ENCODE results near the gene C20orf204. TPM values are rescaled to one million over a fixed set of nuclear protein-coding genes. Genes with fewer than 3 reads are reported as not detected.

C20orf204 gene
- total and polyA plus RNA-seq, 9 of the 15 experiments (the other 6 are each of a cell fraction or from before 2014, with no cell fraction given) = 0.11 to 1.1 (median 0.36) TPM; not detected in 2

DNA sequence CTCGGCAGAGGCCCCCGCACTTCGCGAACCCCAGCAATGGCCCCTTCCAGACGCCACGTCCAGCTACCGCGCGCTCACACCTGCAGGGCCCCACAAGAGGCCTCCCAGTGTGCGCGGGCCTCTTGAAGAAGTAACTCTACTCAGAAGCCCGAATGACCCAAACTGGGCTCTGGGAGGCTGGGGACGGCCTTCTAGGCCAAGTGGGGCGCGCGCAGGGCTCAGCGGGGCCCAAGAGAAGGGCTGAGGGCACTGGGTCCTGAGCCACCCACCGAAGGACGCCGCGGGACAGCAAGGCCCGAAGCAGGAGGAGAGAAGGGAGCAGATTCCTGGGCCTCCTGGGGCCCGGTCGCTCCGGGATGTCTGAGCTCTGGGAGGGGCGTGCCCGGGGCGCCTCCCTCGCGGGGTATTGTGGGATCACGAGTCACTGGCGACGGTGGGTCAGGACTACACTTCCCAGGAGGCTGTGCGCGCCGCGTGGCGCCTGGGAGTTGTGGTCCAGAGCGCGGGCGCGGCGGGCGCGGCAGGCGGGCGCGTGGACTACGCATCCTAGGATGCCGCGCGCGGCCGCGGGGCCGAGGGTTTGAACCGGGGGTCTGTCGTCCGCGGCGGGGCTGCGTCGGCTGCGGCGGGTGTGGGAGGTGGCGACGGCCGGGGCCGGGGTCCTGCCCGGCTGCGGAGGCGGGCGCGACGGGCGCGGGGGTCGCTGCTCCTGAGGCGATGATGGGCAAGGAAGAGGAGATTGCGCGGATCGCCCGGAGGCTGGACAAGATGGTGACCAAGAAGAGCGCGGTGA is 26.8 kb downstream of the C20orf204 start, which contains the start of gene TCEA2 (continued):
- TF ChIP-seq DDX20 (tag; IDR thresholded peaks at IDR 0.05; ENCODE audit: low read depth) (no peak), SREBF1 (IDR thresholded peaks at IDR 0.05; ENCODE audit: borderline replicate concordance, low read depth, low read length) (peak; percentile 79; the same call in 1 of the 2 replicates), TAF1 (IDR thresholded peaks at IDR 0.05; ENCODE audit: control insufficient read depth, extremely low read depth, insufficient read depth, low read length, severe bottlenecking) (peak; percentile 69), POLR2B (IDR thresholded peaks at IDR 0.05; ENCODE audit: low read depth, partially characterized antibody) (peak; percentile 84), HDAC3 (IDR thresholded peaks at IDR 0.05; ENCODE audit: borderline replicate concordance, partially characterized antibody) (no peak), NR2C2 (CRISPR knock-in tag; IDR thresholded peaks at IDR 0.05) (peak; percentile 88), NR2C2 (tag; IDR thresholded peaks at IDR 0.05) (peak; percentile 98), KLF13 (tag; IDR thresholded peaks at IDR 0.05; ENCODE audit: borderline replicate concordance, low read depth) (peak; percentile 91), RNF2 (IDR thresholded peaks at IDR 0.05) (peak; percentile 83), RCOR1 (IDR thresholded peaks at IDR 0.05; ENCODE audit: borderline replicate concordance in 1 of 2, low read depth in 2 of 2, low read length in 2 of 2) (0 out of 4 replicates have a peak, but pooled peaks of 1 of the 2 experiments have one; percentile 15), ZNF212 (CRISPR knock-in tag; IDR thresholded peaks at IDR 0.05) (peak; percentile 45; the same call in 1 of the 2 replicates), HNRNPK (IDR thresholded peaks at IDR 0.05; ENCODE audit: low read depth, low read length, poor library complexity, severe bottlenecking) (no peak)
- TF ChIP-seq, protein P1, sequence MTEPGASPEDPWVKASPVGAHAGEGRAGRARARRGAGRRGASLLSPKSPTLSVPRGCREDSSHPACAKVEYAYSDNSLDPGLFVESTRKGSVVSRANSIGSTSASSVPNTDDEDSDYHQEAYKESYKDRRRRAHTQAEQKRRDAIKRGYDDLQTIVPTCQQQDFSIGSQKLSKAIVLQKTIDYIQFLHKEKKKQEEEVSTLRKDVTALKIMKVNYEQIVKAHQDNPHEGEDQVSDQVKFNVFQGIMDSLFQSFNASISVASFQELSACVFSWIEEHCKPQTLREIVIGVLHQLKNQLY (CRISPR knock-in tag; conservative IDR thresholded peaks at IDR 0.05) = 0 out of 4 replicates have a peak, but pooled peaks of 1 of the 2 experiments have one; percentile 46
- TF ChIP-seq, protein P2, sequence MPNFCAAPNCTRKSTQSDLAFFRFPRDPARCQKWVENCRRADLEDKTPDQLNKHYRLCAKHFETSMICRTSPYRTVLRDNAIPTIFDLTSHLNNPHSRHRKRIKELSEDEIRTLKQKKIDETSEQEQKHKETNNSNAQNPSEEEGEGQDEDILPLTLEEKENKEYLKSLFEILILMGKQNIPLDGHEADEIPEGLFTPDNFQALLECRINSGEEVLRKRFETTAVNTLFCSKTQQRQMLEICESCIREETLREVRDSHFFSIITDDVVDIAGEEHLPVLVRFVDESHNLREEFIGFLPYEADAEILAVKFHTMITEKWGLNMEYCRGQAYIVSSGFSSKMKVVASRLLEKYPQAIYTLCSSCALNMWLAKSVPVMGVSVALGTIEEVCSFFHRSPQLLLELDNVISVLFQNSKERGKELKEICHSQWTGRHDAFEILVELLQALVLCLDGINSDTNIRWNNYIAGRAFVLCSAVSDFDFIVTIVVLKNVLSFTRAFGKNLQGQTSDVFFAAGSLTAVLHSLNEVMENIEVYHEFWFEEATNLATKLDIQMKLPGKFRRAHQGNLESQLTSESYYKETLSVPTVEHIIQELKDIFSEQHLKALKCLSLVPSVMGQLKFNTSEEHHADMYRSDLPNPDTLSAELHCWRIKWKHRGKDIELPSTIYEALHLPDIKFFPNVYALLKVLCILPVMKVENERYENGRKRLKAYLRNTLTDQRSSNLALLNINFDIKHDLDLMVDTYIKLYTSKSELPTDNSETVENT (CRISPR knock-in tag; IDR thresholded peaks at IDR 0.05) = 0 out of 2 replicates have a peak, but pooled peaks have one; percentile 1
- TF ChIP-seq, protein P3, sequence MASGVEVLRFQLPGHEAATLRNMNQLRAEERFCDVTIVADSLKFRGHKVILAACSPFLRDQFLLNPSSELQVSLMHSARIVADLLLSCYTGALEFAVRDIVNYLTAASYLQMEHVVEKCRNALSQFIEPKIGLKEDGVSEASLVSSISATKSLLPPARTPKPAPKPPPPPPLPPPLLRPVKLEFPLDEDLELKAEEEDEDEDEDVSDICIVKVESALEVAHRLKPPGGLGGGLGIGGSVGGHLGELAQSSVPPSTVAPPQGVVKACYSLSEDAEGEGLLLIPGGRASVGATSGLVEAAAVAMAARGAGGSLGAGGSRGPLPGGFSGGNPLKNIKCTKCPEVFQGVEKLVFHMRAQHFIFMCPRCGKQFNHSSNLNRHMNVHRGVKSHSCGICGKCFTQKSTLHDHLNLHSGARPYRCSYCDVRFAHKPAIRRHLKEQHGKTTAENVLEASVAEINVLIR (CRISPR knock-in tag; IDR thresholded peaks at IDR 0.05) = peak; percentile 77
- TF ChIP-seq, protein P4, sequence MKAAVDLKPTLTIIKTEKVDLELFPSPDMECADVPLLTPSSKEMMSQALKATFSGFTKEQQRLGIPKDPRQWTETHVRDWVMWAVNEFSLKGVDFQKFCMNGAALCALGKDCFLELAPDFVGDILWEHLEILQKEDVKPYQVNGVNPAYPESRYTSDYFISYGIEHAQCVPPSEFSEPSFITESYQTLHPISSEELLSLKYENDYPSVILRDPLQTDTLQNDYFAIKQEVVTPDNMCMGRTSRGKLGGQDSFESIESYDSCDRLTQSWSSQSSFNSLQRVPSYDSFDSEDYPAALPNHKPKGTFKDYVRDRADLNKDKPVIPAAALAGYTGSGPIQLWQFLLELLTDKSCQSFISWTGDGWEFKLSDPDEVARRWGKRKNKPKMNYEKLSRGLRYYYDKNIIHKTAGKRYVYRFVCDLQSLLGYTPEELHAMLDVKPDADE (conservative IDR thresholded peaks at IDR 0.05; ENCODE audit: control insufficient read depth, low read depth, low read length) = peak; percentile 100
- TF ChIP-seq, protein P5, sequence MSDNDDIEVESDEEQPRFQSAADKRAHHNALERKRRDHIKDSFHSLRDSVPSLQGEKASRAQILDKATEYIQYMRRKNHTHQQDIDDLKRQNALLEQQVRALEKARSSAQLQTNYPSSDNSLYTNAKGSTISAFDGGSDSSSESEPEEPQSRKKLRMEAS (CRISPR knock-in tag; IDR thresholded peaks at IDR 0.05) = peak; percentile 85
- TF ChIP-seq, protein P6, sequence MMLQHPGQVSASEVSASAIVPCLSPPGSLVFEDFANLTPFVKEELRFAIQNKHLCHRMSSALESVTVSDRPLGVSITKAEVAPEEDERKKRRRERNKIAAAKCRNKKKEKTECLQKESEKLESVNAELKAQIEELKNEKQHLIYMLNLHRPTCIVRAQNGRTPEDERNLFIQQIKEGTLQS (IDR thresholded peaks at IDR 0.05) = no peak
- TF ChIP-seq, protein P6 (CRISPR knock-in tag; conservative IDR thresholded peaks at IDR 0.05) = no peak
